Measurements from ENCODE around the gene KCNQ1. TPM values are rescaled to one million over a fixed set of nuclear protein-coding genes. Genes with fewer than 3 reads are reported as not detected.

KCNQ1 gene
- total RNA-seq, 1 experiment from 2014 or later, result not detected

DNA sequence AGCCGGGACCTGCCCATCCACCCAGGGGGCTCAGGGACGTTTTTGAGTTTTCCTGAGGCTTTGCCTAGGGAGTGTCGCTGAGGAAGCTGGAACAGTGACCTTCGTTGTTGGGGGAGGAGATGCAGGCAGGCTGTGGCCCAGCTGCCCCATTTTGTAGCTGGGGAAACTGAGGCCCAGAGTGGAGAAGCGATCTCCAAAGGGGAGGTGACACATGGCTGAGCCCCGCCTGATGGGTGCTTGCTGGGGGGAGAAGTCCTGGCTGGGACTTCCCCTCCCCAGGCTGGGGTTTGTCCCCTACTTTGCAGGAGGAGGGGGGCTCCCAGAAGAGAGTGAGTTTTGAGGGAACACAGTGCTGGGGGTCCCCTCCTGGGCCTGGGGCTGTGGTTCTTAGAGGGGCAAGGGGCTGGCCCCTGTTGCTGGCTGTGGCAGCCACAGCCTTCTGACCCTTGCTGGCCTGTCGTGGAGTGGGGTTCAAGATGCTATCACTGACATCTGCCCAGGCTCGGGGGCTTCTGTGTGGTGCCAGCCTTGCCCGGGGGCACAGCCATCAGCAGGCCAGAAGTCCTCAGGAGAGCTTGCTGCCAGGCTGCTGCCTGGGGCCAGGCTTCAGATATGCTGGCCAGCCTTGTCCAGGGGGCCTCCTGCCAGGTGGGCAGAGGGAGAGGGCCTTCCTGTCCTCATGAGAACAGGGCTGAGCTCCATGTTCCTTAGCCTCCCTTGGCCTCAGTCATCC is 21.4 kb downstream of the KCNQ1 start:
- CTCF ChIA-PET, result no interaction called here
- Histone ChIP-seq H4K20me1 (ENCODE audit: insufficient read depth) (no peaks in the 10 kb centered on the region), H3F3A (ENCODE audit: insufficient read depth, low read depth) (no peaks in the 10 kb centered on the region), H3K4me2 (no peak overlapping the region), H3K36me3 (ENCODE audit: low read depth) (no peaks in the 10 kb centered on the region), H3K27me3 (ENCODE audit: insufficient read depth, low read depth) (peaks cover 6% of the 10 kb centered on the region; the same call in 1 of the 2 replicates), H3K9me3 (ENCODE audit: insufficient read depth, low read depth) (no peaks in the 10 kb centered on the region), H3K79me2 (ENCODE audit: low read depth) (no peaks in the 10 kb centered on the region), H3K27ac (no peak overlapping the region), H3K9me2 (ENCODE audit: insufficient read depth) (no peaks in the 10 kb centered on the region), H2AFZ (no peak overlapping the region), H3K4me1 (replicated peaks; ENCODE audit: insufficient read depth) (no peaks in the 10 kb centered on the region), H3K4me3 (no peak overlapping the region)
- BruUV-seq (replicated peaks), result no TSS peak
- POLR2A ChIA-PET (ENCODE audit: unreplicated experiment), result no interaction called here
- intact Hi-C loops (cut with micrococcal nuclease; ENCODE audit: unreplicated experiment), result no loop called here
- TF ChIP-seq EZH2 (IDR thresholded peaks at IDR 0.05; ENCODE audit: low read depth), result no peak
- TF ChIP-seq, protein P1, sequence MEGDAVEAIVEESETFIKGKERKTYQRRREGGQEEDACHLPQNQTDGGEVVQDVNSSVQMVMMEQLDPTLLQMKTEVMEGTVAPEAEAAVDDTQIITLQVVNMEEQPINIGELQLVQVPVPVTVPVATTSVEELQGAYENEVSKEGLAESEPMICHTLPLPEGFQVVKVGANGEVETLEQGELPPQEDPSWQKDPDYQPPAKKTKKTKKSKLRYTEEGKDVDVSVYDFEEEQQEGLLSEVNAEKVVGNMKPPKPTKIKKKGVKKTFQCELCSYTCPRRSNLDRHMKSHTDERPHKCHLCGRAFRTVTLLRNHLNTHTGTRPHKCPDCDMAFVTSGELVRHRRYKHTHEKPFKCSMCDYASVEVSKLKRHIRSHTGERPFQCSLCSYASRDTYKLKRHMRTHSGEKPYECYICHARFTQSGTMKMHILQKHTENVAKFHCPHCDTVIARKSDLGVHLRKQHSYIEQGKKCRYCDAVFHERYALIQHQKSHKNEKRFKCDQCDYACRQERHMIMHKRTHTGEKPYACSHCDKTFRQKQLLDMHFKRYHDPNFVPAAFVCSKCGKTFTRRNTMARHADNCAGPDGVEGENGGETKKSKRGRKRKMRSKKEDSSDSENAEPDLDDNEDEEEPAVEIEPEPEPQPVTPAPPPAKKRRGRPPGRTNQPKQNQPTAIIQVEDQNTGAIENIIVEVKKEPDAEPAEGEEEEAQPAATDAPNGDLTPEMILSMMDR (conservative IDR thresholded peaks at IDR 0.05), result no peak
- DNase-seq, result no peak

- H3K4me2 ChIP-seq, result no peak overlapping the region
- H4K20me1 ChIP-seq (ENCODE audit: insufficient read depth), result no peaks in the 10 kb centered on the region
- no peaks in the 10 kb centered on the region for H3K4me1 ChIP-seq (replicated peaks; ENCODE audit: insufficient read depth)
- H3K4me3 ChIP-seq, result no peak overlapping the region
- no peaks in the 10 kb centered on the region for H3K9me2 ChIP-seq (ENCODE audit: insufficient read depth)
- no peak overlapping the region for H3K27ac ChIP-seq
- no peaks in the 10 kb centered on the region for H3K36me3 ChIP-seq (ENCODE audit: low read depth)
- no peaks in the 10 kb centered on the region for H3K79me2 ChIP-seq (ENCODE audit: low read depth)
- no peak for TF ChIP-seq EZH2 (IDR thresholded peaks at IDR 0.05; ENCODE audit: low read depth)
- TF ChIP-seq, protein P1 (conservative IDR thresholded peaks at IDR 0.05), result no peak
- no peak overlapping the region for H2AFZ ChIP-seq
- H3K9me3 ChIP-seq (ENCODE audit: insufficient read depth, low read depth), result no peaks in the 10 kb centered on the region
- H3F3A ChIP-seq (ENCODE audit: insufficient read depth, low read depth), result no peaks in the 10 kb centered on the region
- peaks cover 6% of the 10 kb centered on the region; the same call in 1 of the 2 replicates for H3K27me3 ChIP-seq (ENCODE audit: insufficient read depth, low read depth)
- intact Hi-C loops (cut with micrococcal nuclease; ENCODE audit: unreplicated experiment), result no loop called here
- BruUV-seq (replicated peaks), result no TSS peak
- ChIA-PET CTCF (no interaction called here), POLR2A (ENCODE audit: unreplicated experiment) (no interaction called here)
- no peak for DNase-seq
Measured at GRCh38 chr11:2466869-2467694, 22.3 kb downstream of the KCNQ1 start.

DNA sequence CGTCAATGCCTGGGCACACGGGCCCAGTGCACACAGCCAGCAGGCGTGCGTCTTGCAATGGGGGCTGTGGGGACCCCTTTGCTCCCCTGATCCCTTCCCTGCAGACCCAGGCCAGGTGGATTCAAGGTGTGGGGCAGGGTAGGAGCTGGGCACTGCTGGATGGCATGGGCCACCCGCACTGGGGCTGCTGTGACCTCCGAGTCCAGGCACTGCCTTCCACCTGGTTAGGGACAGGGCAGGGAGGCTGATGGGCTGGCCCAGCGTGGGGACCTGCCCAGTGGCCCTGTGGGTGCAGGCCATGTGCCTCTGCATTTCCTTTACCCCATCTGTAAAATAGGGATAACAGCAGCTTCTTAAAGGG is 22.9 kb downstream of the KCNQ1 start:
- DNase-seq, result no peak
- H3K4me1 ChIP-seq (replicated peaks; ENCODE audit: insufficient read depth), result no peaks in the 10 kb centered on the region
- H3K9me2 ChIP-seq (ENCODE audit: insufficient read depth), result no peaks in the 10 kb centered on the region
- TF ChIP-seq, protein P1 (conservative IDR thresholded peaks at IDR 0.05), result no peak
- no peak for TF ChIP-seq EZH2 (IDR thresholded peaks at IDR 0.05; ENCODE audit: low read depth)
- H3K36me3 ChIP-seq (ENCODE audit: low read depth), result no peaks in the 10 kb centered on the region
- CTCF ChIA-PET, result no interaction called here
- H3F3A ChIP-seq (ENCODE audit: insufficient read depth, low read depth), result no peaks in the 10 kb centered on the region
- BruUV-seq (replicated peaks), result no TSS peak
- intact Hi-C loops (cut with micrococcal nuclease; ENCODE audit: unreplicated experiment), result no loop called here
- H3K4me3 ChIP-seq, result no peak overlapping the region
- no peak overlapping the region for H3K27ac ChIP-seq
- no peak overlapping the region for H3K4me2 ChIP-seq
- peaks cover 6% of the 10 kb centered on the region; the same call in 1 of the 2 replicates for H3K27me3 ChIP-seq (ENCODE audit: insufficient read depth, low read depth)
- no peaks in the 10 kb centered on the region for H3K79me2 ChIP-seq (ENCODE audit: low read depth)
- no peaks in the 10 kb centered on the region for H3K9me3 ChIP-seq (ENCODE audit: insufficient read depth, low read depth)
- H2AFZ ChIP-seq, result no peak overlapping the region
- H4K20me1 ChIP-seq (ENCODE audit: insufficient read depth), result no peaks in the 10 kb centered on the region
- POLR2A ChIA-PET (ENCODE audit: unreplicated experiment), result no interaction called here
